GM11168 (cell line): ENCODE measurements around the gene CERS1.
"Not testable (repeated sequence)": the region's sequence is repeated elsewhere in the genome, so short reads cannot be mapped to it uniquely, and the experiment has no call there.

Experiments used
- in situ Hi-C: fragments of 300-500 bp; cut with MboI; formaldehyde crosslinking; loops from one replicate; pipeline ENCODE4 v1.12.0; 2022; ENCODE audit warnings: low sequenced_read_pairs; ENCODE audit not compliant: unreplicated experiment

The CERS1 gene

DNA sequence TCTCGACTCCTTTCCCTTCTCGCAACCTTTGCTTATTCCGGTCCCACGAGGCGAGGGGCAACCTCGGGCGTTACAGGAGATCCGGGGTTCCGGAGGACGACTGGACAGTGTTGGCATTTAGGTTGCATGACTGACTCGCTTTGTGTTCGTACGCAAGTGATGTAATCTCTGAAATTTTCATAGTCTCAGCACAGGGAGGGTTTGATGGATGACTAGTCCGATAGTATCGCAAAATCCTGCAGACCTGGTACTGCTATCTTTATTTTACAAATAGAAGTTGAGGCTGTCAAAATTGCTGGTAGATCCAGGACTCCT, 23.9 kb upstream of the CERS1 start:
- in situ Hi-C loops = no loop called here

DNA sequence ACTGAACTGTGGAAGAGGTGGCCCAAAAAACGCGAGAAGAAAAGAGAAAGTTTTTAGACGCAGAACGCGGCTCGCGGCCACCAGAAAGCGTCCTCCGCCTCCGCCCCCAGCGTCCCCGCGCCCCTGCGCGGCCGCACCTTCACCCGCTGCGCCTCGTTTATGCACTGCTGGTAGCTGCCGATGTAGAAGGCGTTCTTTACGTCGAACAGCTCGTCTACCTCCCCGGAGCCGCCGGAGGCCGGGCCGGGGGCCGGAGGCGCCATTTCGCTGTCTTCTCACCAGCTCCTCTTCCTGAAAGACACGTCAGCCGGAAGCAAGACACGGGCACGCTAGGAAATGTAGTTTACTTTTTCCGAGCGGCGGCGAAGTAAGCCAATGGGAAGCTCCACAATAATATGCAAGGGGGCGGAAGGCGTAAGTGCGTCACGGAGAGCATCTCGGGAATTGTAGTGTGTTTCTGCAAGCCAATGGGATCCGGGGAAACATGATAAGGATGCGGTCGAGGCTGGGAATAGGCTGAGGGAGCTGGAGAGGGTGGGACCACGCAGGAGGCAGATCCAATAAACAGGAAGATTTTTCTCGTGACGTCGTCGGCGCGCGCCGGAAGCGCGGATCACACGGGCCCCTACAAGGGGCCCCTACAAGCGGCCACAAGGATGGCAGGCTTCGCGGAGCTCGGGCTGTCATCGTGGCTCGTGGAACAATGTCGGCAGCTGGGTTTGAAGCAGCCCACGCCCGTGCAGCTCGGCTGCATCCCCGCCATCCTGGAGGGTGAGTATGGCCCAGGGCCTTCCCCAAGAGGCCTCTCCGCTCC, 23.3 kb upstream of the CERS1 start, which contains the start of the genes COPE and DDX49:
COPE (minus strand) TSS at position 302 of the 814 bp plus-strand sequence; CDS start at position 263, 39 bp downstream.
DDX49 (plus strand) TSS at position 630 of the 814 bp plus-strand sequence; CDS start at position 657, 27 bp downstream.
- in situ Hi-C loops = no loop called here

DNA sequence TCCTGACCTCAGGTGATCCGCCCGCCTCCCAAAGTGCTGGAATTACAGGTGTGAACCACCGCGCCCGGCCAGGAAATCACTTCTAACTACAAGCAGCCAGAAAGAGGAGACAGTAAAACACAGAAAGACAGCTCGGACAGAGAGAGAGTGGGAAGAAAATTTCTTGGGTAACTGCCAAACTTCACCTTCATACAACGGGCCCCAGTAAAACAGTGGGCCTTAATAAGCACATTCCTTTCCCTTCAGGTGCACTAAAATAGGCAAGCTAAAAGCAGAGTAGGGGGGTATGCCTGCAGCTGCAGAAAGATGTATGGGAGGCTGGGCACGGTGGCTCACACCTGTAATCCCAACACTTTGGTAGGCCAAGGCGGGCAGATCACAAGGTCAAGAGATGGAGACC, 21.6 kb upstream of the CERS1 start:
- in situ Hi-C loops = not testable (repeated sequence)

DNA sequence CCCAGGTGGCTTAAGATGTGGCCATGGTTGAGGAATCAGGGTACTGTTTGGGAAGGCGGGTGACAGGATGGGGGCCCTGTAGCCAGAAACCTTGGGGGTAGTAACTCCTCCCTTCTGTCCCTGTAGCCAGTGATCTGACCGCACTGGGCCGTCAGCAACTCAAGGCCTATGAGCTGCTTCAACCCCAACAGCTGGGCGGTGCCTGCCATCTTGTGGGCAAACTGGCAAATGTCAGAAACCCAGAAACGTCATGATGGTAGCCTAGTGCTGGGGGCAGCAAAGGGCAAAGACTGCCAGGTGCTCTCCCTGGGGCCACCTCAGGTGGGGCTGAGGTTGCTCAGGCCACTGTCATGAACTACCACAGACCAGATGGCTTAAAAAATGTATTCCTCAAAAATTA, 19.7 kb upstream of the CERS1 start:
- in situ Hi-C loops = no loop called here

DNA sequence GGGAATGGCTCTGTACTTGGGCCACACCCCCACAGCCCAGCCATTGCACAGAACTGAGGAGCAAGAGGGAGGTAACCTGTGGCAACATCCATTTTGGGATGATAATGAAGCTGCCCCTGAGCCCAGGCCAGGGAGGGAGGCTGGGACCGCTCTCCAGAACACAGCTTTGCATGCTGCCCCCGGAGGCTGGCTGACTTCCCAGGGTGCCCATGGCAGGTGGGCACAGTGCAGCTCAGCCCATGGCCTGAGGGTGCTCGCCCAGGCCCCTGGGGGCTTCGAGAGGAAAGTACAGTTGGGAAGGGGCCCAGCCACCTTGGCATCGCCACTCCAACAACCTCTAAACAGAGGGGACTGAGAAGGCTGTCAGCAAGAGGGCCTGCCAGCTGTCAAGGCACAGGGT, 17.5 kb upstream of the CERS1 start:
- in situ Hi-C loops = no loop called here

DNA sequence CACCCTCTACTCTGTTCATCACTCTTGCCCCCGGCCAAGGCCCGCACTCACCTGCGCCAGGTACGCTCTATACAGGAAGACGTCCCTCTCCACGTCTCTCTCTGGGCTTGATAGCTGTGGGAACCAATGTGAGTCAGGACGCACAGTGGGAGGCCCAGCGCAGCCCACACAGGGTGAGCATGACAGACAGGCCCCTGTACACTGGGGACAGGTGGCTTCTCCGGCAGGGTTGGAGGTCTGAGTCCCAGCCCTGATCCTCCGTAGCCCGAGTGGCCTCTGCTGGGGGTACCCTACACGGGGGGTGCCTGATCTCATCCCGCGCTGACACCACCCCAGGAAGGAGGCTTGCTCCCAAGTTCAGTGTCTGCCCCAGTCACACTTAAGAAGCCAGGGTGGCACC, 17.0 kb upstream of the CERS1 start:
- in situ Hi-C loops = no loop called here

DNA sequence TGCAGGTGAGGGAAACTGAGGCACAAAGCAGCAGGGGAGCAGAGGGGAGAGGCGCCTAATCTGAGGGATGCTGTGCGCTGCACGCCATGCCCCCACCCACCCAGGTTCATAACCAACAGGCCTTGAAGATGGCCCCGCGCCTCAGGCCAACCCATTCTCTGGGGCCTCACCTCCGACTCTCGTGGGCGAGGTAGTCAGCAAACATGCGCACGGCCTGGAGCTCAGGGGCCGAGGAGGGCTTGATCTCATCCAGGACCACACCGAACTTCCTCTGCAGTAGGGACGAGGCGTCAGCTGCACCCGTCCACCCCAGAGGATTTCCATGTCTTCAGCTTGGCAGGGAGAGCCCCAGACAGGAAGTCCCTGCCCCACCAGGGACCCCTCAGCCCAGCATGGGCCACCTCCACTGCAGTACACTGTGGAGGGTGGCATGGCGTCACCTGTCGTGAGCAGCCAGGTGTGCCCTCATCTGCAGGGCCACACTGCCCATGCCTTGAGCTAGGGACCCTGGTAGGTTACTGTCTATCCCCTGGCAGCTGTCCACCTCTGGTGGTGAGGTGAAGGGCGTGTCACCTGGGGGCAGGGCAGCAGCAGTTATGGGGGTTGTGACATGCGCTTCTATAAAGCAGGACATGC, 15.0 kb upstream of the CERS1 start:
- in situ Hi-C loops = no loop called here

DNA sequence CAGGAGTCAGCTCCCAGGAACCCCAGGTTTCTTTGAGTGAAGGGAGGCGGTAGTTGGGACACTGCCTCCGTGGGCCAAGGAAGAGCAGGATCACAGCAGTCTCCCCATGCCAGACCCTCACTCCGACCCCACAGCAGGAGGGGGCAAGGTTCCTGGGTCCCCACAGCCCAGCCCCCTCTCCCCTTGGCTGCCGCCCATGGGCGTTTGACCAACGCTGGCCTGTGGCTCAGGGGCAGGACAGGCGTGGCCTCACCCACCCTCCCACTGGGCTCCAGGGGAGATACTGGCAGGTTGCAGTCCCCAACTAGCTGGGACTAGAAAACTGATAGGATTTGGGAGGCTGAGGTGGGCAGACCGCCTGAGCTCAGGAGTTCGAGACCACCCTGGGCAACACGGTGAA, 14.1 kb upstream of the CERS1 start:
- in situ Hi-C loops = no loop called here

DNA sequence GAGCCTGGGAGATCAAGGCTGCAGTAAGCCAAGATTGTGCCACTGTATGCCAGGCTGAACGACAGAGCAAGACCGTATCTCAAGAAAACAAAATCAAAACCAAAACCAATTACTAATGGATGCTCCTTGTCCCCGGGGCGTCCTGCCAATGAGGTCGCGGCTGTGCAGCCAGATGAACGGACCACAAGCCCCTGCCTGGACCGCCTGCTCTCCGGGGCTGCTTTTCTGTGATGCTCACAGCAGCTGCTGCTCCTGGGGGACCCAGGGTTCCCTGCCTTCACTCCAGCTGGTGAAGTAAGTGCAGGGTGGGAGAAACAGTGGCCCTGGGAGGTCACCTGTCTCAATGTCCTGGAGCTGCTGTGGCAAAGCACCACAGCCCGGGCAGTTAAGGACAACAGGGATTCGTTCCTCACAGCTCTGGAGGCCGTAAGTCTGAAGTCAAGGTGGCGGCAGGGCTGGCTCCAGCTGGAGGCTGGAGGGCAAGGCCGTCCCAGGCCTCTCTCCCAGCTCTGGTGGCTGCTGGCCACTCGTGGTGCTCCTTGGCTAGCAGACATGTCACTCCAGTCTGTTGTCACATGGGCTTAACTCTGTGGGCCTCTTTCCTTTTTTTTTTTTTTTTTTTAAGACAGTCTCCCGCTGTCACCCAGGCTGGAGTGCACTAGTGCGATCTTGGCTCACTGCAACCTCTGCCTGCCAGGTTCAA, 13.1 kb upstream of the CERS1 start:
- in situ Hi-C loops = no loop called here

DNA sequence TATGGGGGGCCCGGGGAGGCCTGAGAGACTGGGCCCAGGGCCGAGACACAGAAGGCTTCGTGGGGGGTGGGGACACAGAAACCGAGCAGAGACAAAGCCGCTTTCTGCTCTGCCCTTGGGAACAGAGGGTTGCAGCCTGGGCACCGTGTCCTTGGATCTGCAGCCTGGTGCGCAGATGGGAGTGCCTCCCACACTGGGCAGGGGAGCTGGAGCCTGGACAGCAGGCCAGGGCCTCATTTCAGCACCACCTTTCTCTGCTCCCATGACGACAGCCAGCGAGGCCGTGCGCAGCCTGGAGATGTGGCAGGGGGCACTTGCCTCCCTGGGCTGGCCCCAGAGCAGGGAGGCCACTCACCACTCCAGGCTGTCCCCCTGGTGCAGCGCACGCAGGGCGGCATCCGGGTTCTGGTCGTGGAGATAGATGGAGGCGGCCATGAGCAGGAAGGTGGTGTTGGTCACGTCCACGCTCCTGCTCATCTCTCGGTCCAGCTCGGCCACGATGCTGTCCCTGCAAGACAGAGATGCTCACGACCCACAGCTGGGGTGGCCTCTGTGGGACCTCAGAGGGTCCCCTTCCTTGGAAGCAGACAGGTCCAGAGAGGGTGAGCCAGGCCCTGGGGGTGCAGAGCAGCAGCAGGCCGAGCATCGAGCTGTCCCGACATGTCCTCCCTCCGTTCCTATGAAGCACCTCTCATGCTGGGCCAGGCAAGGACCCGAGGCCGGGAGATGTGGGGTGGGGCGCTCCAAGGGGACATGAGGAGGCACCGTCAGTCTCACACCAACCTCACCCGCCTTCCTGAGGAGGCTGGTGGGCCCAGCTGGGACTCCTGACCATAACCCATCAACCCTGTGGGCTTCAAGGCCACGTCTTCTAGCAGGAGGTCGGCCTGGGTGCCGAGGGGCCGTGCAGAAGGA, 10.9 kb upstream of the CERS1 start:
- in situ Hi-C loops = no loop called here

DNA sequence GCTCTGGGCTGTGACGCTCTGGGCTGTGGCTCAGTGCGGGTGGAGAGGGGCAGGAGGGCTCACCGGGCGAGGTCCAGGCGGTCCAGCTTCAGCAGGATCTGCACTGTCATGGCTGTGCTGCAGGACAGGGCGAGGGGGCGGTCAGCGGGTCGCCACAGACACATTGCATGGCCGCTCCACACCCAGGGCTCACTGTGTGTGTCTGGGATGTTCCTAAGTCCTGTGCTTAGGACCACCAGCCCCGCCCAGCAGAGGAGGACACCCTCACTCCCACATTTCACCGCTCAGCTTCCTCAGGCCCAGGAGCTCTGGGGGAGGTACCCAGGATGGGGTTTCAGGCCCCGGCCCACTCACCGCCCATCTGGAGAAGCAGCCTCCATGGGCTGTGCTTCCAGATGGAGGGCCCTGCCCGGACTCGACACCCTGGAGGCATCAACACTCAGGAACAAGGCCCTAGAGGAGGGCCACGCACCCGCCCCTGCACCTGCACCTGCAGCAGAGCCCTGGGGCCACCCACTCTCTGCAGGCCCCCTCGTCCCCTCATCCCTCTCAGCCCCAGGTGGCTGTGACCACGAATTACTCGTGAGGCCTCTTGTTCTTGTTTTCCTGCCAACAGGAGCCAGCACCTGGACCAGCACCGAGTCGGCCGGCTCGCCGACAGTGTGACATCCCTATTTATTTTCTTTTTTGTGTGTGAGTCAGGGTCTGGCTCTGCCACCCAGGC, 9.7 kb upstream of the CERS1 start:
- in situ Hi-C loops = no loop called here

DNA sequence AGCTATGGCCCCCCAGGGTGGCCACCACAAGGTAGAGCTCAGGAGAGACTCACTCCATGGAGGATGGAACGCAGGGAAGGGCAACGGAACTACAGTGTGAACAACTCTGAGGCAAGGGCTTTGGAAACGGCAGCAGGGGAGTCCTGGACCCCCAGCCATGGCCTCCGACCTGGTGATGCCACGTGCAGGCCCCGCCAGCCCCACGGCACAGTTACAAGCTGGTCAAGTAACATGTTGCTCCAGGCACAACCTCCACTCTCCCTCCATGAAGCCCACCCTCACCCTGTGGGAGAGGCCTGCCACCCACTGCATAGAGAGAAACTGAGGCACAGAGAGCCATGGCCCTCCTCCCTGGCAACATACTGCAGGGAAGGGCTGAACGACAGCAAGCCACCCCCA, 9.1 kb upstream of the CERS1 start:
- in situ Hi-C loops = no loop called here

DNA sequence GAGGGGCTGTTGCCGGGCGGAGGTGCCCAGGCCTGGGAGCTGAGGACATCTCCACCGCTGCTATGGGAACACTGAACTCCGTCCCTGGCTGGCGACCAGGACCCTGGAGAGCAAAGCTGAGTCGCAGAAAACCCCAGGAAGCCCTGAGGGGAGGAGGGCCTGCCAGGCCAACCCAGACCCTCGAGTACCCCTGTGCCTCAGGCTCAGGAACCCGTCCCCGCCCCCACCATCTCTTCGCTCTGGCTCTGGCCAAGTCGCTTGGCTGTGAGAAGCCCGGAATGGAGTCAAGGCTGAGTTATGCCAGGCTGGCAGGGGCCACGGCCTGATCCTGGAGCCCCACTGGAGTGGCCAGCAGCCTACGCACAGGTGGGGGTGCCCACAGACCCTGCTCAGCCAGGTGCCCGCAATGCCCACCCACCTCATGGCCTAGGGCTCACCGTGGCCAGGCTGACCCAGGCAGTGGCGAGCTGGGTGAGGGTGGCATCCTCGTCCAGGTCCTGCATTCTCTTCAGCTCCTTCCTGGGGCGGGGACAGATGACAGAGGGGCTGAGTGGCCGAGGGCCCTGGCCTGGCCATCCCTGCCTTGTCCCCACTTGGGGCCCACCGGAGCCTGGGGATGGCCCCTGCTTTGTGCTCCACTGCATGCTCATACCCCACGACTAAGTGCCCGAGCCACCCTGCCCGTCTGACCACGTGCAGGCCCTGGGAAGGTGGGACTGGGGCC, 8.5 kb upstream of the CERS1 start:
- in situ Hi-C loops = no loop called here

DNA sequence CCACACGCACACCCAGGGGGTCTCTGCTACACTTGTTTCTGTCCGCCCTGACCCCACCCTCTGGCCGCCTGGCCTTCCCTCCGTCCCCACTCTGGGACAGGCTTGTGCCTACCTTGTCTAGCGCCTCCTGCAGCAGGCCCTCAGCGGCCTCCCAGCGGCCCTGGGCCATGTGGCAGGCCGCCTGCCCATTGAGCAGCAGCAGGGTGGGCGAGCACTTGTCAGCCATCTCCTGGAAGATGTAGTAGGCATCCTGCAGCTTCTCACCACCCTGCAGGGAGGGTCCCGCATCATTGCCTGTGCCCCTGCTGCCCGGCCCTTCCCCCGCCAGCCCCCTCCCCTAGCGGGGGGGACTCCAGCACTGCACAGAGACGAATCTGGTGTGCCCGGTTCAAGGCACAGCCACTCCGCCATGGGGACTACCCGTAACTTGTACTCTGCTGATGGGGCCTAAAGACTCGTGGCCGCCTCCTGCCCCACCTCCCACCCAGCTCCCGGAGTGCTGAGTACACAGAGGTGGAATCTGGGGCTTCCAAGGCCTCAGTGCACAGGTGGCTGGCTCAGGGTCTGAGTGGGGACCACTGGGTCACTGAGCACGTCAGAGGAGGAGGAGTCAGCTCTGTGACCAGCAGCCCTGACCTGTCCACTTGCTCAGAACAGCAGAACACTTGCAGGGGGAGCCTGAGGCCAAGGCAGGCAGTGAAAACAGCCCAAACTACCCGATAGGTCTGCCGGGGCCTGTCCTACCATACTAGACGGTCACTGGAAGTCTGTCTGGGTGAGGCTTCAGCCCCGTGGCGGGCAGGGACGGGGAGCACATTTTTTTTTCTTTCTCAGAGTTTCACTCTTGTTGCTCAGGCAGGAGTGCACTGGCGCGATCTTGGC, 7.4 kb upstream of the CERS1 start:
- in situ Hi-C loops = no loop called here

DNA sequence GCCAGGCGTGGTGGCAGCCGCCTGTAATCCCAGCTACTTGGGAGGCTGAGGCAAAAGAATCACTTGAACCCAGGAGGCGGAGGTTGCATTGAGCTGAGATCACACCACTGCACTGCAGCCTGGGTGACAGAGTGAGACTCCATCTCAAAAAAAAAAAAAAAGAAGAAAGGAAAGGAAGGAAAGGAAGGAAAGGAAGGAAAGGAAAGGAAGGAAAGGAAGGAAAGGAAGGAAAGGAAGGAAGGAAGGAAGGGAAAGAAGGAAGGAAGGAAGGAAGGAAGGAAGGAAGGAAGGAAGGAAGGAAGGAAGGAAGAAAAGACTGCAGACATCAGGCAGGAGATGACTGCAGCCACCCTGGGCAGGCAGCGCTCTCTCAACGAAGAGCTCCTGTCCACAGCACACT, 6.6 kb upstream of the CERS1 start:
- in situ Hi-C loops = not testable (repeated sequence)

DNA sequence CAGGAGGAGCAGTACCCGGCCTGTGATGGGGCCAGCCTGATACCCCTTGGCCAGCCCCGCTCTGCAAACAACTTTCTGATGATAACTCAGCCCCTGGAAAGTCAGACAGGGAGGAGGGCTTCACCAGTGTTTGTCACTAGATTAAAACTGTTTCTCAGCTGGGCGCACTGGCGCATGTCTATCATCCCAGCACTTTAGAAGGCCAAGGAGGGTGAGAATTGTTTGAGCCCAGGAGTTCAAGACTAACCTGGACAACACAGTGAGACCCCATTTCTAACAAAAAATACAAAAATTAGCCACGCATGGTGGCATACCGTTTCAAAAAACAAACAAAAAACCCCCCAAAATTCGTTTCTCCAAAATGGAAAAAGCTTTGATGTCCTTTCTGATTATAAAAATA, 5.5 kb upstream of the CERS1 start:
- in situ Hi-C loops = no loop called here

DNA sequence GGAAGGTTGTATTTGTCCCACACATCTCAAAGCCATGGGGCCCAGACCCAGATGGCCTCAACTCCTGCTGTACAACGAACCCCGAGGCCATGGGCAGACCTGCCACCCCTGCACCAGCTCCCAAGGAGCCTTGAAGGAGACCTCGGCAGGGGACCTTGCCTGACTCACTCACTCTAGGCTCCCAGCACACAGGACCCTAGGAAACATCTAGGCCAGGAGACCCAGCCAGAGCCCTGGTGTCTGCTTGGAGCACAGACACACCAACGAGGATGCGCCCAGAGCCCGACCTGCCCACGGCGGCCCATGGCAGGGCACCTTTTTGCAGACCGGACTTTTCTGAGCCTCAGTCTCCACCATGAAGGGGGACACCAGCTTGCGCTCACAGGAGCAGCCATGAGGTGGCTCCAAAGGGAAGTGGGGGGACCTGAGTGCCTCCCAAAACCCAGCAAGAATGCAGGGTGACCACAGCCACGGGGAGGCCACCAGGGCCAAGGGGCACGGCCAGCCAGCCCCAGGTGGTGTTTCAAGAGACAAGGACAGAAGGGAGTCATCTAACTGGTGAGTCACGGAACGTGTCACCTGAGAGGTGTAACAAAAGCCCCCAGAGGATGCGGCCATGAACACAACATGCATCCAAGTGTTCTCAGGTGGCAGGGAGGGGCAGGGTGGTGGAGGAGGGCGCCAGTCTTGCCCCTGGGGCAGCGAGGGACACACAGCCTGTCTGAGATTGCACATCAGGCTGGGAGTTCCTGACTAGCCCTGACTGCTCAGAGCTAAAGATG, 4.9 kb upstream of the CERS1 start:
- in situ Hi-C loops = no loop called here
